CD4-positive, alpha-beta T cell treated with Interleukin-6 at 100 ng/mL for 8 hours (primary cell): ENCODE measurements around the gene ZFAND3.

Experiments
- DNase-seq: peaks from one replicate; pipeline ENCODE4 v3.0.0-alpha.2; 2020; ENCODE audit warnings: mixed read lengths, low spot score

Gene ZFAND3

GRCh38 chr6:37798436-37799262 lies 20.9 kb upstream of the ZFAND3 start:
- DNase-seq = no peak

DNA sequence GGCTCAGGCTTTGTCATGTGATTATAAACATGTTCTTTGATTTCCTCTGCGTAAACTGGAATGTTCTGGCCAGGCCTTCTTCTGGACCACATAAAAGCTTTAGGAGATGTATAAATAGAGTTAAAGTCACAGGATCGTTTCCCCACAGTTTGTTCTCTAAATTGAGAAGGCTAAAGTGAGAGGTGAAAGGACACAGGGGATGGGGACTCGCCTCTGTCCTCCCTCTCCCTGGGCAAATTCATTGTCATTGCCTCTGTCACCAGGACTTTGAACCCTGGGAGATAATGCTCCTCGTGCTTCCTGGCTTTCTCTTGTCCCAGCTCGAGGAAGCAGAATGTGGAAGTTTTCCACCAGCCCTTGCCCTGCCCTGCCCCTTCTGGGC lies 20.3 kb upstream of the ZFAND3 start:
- no peak for DNase-seq

- no peak for DNase-seq
Measured at GRCh38 chr6:37800703-37801604, 18.6 kb upstream of the ZFAND3 start.

DNA sequence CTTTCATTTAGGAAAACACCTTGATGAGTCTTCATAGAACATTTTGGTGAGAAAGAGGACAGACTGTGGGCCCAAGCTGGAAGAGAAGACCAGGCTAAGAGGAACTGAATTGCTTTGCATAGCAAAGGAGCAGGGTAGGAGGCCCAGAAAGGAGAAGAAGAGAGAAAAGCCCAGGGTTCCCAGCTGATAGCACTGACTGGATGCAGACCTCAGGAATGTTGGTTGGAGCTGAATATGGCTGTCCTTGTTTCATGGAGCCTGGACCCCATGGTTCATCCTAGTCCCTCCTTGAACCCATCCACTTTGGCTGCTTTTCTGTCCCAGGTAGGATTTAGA lies 18.0 kb upstream of the ZFAND3 start:
- DNase-seq = no peak

DNA sequence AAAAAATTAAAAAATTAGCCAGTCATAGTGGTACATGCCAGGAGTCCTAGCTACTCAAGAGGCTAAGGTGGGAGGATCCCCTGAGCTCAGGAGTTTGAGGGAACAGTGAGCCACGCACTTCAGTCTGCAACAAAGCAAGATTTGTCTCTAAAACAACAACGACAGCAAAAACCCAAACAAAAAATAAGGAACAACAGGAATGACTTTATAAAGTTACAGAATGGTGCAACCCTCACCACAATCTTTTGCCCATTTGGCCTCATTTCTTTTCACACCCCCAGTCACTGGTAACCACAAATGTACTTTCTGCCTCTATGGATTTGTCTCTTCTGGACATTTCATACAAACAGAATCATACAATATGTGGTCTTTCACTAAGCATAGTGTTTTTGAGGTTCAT lies 16.7 kb upstream of the ZFAND3 start:
- no peak for DNase-seq

- DNase-seq = no peak
Measured at GRCh38 chr6:37804586-37804985, 14.9 kb upstream of the ZFAND3 start.

DNA sequence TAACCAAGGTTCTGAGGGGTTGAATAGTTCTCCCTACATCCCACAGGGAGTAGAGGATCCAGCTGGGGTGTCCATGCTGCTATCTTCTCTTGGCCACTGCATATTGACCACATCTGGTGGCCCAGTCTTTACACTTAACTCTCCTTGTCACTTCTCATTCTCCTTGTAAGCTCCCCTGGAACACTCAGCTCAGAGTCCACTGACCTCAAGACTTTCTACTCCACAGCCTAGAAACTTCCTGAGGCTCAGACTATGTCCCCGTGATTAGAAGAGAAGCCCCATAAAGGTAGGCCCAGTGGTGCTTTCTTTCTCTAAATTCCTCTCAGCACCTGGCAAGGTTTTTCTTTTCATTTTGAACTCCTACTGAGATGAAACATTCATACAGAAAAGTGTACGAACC lies 13.3 kb upstream of the ZFAND3 start:
- DNase-seq = no peak

DNA sequence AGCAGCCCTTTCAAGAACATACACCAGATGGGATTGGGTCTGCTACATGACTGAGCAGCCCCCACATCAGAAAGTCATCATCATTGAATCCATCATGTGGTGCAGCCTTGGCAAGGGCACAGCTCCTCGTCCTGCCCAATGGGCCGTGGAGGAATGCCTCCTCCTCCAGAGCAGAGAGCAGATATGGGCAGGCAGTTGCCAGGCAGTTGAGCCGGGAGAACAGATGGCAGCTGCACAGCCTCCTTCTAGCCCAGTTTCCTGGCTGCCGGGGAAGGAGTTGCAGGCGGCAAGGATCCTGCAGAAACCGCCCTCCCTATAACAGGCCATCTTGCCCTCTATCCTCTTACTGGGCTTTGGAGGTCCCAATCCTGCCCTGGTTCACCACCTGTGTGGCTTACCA lies 11.9 kb upstream of the ZFAND3 start:
- DNase-seq = no peak

DNA sequence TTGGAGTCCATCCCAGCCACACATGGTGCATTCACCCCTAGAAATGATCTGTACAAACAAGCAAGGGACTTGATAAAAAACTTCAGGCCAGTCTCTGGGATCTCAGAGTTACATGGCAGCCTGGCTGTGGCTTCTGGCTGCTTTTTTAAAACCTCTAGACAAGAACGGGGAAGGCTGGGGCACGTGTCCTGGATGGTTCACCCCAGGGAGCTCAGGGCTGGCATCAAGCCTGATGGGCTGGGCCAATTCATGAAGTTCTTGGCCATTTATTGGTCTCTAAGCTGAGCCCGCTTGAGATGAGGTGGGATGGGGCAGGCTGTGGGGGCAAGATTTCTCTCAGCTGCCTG lies 10.4 kb upstream of the ZFAND3 start:
- no peak for DNase-seq

DNA sequence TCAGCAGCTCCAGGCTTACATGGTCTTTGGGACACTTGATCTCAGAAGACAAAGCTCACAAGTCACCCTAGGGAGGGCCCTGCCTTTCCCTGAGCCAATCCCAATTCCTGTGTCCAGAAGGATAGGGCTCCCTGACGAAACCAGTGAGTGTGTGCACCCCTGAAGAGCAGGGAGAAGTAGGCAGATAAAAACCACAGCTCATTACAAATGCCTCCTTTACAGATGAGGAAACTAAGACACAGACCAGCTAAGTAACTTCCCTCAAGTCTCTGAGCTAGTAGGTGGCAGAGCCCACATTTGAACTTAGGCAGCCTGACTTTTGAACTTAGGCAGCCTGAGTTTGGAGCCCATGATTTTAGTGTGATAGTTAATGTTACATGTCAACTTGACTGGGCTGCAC lies 6.7 kb upstream of the ZFAND3 start:
- DNase-seq = no peak

DNA sequence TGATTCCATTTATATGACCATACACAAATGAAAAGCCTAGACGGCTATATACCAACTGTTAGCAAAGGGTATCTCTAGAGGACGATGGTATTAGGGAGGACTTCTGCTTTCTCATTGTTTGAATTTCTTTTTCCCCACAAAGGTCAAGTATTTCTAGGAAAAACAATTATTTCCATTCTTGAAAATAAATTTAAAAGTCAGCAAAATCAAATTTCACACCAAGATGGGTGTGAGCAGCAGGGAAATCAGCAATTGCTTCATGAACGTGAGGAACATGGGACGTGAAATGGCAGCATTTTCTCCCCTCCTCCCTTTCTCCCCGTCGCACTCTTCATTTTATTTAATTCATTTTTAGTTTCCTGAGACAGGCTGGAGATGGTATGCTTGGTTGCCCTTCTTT lies 5.2 kb upstream of the ZFAND3 start:
- no peak for DNase-seq

GRCh38 chr6:37816599-37817375 lies 2.7 kb upstream of the ZFAND3 start:
- DNase-seq = no peak

GRCh38 chr6:37818536-37819176 lies 871 bp upstream of the ZFAND3 start:
- peak; percentile 96 for DNase-seq

DNA sequence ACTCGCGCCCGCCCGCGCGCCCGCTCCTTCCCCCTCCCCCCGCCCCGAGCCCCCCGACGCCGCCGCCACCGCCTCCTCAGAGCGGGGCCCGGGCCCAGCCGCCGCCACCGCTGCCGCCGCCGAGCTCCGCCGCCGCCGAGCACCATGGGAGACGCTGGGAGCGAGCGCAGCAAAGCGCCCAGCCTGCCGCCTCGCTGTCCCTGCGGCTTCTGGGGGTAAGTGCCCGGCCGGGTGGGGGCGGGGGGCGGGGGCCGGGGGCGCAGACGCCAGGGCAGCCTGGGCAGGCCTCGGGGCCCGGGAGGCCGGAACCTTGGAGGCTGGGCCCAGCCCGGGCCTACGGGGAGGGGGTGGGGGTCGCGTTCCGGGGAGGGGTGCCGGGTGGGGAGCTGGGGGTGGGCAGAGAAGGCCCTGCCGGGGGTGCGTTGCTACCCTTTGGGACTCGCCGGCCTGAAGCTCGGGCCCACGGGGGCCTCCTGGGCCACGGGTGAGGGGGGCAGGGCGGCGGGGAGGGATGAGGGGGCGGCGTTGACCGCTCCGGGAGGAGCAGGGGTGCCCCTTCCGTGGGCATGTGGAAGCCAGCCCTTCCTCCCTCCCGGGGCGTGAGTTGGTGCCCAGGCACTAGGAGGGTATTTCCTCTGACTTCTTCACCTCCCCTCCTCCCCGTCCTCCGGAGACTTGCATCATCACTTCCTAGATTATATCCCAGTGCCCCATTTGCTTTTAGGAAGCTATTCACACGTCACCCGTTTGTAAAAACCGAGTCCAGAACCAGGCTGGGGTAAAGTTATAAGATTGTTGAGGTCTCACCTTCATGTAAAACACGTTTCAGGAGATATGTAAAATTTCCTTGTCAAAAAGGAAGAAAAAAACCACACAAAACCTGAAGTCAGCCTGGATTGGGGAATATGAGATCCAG lies 533 bp downstream of the ZFAND3 start:
- peak; percentile 30 for DNase-seq

GRCh38 chr6:37820718-37821079 lies 1.2 kb downstream of the ZFAND3 start:
- no peak for DNase-seq

- no peak for DNase-seq
Measured at GRCh38 chr6:37821446-37821845, 1.9 kb downstream of the ZFAND3 start.

GRCh38 chr6:37822851-37823682 lies 3.5 kb downstream of the ZFAND3 start:
- no peak for DNase-seq

DNA sequence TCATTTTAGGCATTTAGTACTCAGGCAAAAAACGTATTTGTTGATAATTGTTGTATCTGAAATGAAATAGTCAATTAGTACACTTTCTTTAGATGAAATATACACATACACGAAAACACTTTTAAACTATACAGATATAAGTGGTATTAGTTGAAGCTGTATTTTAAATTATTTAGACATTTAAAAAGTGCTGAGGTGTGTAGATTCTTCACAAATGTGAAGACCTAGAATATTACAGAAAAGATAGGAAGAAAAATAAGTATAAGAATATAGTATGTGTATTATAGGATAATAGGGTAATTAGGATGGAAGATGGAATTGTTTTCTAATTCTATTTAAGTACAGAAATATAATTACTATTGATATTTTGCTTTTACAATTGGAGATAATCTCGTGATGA lies 4.6 kb downstream of the ZFAND3 start:
- DNase-seq = no peak

GRCh38 chr6:37826188-37826587 lies 6.7 kb downstream of the ZFAND3 start:
- no peak for DNase-seq

DNA sequence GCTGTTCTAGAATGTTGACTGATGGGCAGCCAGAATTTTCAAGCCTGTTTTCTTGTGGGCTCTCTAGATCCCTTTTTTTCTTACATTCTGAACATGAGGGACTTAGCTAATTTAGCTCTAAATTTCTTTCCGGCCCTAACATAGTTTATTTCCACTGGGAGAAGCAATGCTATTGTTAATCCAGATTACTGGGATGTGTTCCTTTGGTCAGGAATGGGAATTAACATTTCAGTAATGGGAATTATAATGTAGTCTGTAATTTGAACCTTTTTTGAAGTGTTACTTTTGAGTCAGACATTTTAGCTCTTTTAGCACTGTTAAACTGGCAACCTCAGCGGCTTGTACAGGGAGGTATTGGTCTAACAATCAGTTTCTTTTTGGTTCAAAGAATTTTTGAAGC lies 7.5 kb downstream of the ZFAND3 start:
- no peak for DNase-seq
